Activated CD4-positive, alpha-beta T cell treated with anti-CD3 and anti-CD28 coated beads, Interleukin-2, amount 10 ng/mL, durations not matched to agents 7 days and 5 days (primary cell): ENCODE measurements around the gene RABL6. TPM values are rescaled to one million over a fixed set of nuclear protein-coding genes. Genes with fewer than 3 reads are reported as not detected.
"Not testable (repeated sequence)": the region's sequence is repeated elsewhere in the genome, so short reads cannot be mapped to it uniquely, and the experiment has no call there.

Source experiments
- CTCF ChIA-PET: fragments of 350-600 bp; sonication (Branson Sonifier 250); formaldehyde crosslinking; loops from one replicate; lab custom pipeline; 2021; ENCODE audit warnings: antibody characterized with exemption; lab: Charles Lee
- POLR2A ChIA-PET: fragments of 350-600 bp; sonication (Branson Sonifier 250); formaldehyde crosslinking; loops from one replicate; lab custom pipeline; 2021; ENCODE audit warnings: antibody characterized with exemption; lab: Charles Lee
- DNase-seq: peaks from one replicate; pipeline ENCODE4 v3.0.0-alpha.2; 2020
- H3K27ac Mint-ChIP-seq: one replicate; pipeline ENCODE4 v1.8.0; 2021; ENCODE audit warnings: mild to moderate bottlenecking, moderate library complexity, mixed read lengths
- H3K27me3 Mint-ChIP-seq: one replicate; pipeline ENCODE4 v1.8.0; 2021; ENCODE audit warnings: mixed read lengths
- H3K36me3 Mint-ChIP-seq: one replicate; pipeline ENCODE4 v1.8.0; 2021; ENCODE audit warnings: low read depth, mixed read lengths
- H3K4me1 Mint-ChIP-seq: one replicate; pipeline ENCODE4 v1.8.0; 2021; ENCODE audit warnings: mixed read lengths
- H3K4me3 Mint-ChIP-seq: one replicate; pipeline ENCODE4 v1.8.0; 2021; ENCODE audit warnings: mild to moderate bottlenecking, moderate library complexity, mixed read lengths
- H3K9me3 Mint-ChIP-seq: one replicate; pipeline ENCODE4 v1.8.0; 2021; ENCODE audit warnings: mixed read lengths
- total RNA-seq, 2 experiments: library from RNA; stranded (reverse); gene quantifications; one replicate each; pipeline ENCODE4 v1.2.3, GENCODE V29; 2021

Gene RABL6
- total RNA-seq, 2 experiments from 2014 or later = 95.5 to 109 TPM

DNA sequence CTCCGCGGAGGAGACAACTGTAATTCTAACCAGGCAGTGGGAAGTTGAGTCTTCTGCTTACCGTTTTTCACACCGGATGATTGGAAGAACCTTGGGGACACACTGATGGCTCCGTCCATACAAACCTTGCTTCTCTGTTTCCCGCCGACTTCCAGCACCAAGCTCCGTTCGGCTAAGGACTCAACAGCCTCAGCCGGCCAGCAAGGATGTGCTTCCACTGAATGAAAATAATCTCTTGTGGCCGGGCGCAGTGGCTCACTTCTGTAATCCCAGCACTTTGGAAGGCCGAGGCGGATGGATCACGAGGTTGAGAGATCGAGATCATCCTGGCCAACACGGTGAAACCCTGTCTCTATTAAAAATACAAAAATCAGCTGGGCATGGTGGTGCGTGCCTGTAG lies 60.2 kb downstream of the RABL6 start:
- POLR2A ChIA-PET = no interaction called here
- Mint-ChIP-seq H3K4me3 (peak overlapping the region; percentile 72), H3K9me3 (peaks cover 5% of the 10 kb centered on the region), H3K36me3 (peaks cover 18% of the 10 kb centered on the region), H3K4me1 (peaks cover 19% of the 10 kb centered on the region), H3K27me3 (no peaks in the 10 kb centered on the region), H3K27ac (no peak overlapping the region)
- CTCF ChIA-PET = interaction anchor here (0.6 kb wide), 1 partner anchor 25 kb away, joined by 3 read pairs; the partner anchor contains the start of gene AJM1
- DNase-seq = no peak

DNA sequence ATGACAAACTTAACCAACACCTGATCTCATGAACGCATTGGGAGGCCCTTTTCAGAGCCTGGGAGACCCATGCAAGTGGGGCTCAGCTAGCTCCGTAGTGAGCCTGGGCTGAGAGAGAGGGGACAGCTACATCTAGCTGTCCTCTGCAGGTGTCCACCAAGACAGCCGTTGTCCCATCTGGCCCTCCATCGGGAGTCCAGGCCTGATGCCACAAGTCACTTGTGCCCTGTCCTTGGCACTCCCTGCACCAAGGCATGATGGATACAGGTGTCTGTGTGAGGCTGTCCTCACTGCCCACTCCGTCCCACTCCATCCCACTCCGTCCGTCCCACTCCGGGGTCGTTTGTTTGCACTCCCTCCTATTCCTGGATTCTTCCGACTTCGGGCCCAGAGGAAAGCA lies 60.9 kb downstream of the RABL6 start:
- no peak overlapping the region for H3K4me3 Mint-ChIP-seq
- no peak for DNase-seq
- peaks cover 11% of the 10 kb centered on the region for H3K36me3 Mint-ChIP-seq
- ChIA-PET CTCF (interaction anchor here (1.0 kb wide), 1 partner anchor 10 kb away, joined by 5 read pairs; no protein-coding TSS in a partner anchor), POLR2A (no interaction called here)
- peaks cover 5% of the 10 kb centered on the region for H3K9me3 Mint-ChIP-seq
- peaks cover 19% of the 10 kb centered on the region for H3K4me1 Mint-ChIP-seq
- H3K27me3 Mint-ChIP-seq = no peaks in the 10 kb centered on the region
- no peak overlapping the region for H3K27ac Mint-ChIP-seq

DNA sequence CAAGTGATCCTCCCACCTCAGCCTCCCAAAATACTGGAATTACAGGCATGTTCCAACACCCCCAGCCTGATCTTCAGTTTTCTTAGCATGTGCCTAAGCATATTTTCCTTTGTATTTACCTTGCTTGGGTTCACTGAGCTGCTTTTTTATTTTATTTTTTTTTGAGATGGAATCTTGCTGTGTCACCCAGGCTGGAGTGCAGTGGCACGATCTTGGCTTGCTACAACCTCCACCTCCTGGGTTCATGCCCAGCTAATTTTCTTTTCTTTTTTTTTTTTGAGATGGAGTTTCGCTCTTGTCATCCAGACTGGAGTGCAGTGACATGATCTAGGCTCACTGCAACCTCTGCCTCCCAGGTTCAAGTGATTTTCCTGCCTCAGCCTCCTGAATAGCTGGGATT lies 61.9 kb downstream of the RABL6 start:
- not testable (repeated sequence) for H3K36me3 Mint-ChIP-seq

DNA sequence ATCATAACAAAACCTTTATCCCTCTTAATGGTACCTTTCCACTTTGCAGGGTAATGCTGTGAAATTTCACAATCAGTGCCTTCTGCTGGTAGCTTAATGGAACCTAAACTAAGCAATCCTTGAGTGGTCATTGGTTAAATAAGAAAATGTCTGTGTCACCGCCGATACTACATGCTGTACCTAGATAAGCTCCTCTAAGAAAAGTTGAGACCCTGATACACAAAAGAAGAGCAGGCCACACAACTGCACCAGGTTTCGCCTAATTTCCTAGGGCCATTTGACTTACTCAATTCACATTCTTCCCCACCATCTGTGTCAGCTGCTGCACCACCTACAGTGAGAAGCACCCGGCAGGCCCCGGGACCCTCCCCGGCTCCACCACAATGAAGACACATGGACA lies 67.4 kb downstream of the RABL6 start:
- H3K9me3 Mint-ChIP-seq = peaks cover 5% of the 10 kb centered on the region
- no peak overlapping the region for H3K27ac Mint-ChIP-seq
- no peaks in the 10 kb centered on the region for H3K27me3 Mint-ChIP-seq
- no peak for DNase-seq
- peaks cover 3% of the 10 kb centered on the region for H3K36me3 Mint-ChIP-seq
- H3K4me1 Mint-ChIP-seq = peaks cover 8% of the 10 kb centered on the region
- ChIA-PET POLR2A (no interaction called here), CTCF (interaction anchor here (0.6 to 1.1 kb wide), 4 partner anchors 14 to 101 kb away, joined by 3 to 4 read pairs (median 3); no protein-coding TSS in a partner anchor)
- H3K4me3 Mint-ChIP-seq = no peak overlapping the region

More for the DNA sequence above, 61.9 kb downstream of the RABL6 start:
- CTCF ChIA-PET = interaction anchor here (0.9 to 1.7 kb wide), 6 partner anchors 9 to 35 kb away, joined by 3 to 5 read pairs (median 4); no protein-coding TSS in a partner anchor
- H3K27me3 Mint-ChIP-seq, H3K27ac Mint-ChIP-seq, H3K4me3 Mint-ChIP-seq, POLR2A ChIA-PET, H3K9me3 Mint-ChIP-seq, DNase-seq: not testable (repeated sequence)
- peaks cover 12% of the 10 kb centered on the region for H3K4me1 Mint-ChIP-seq

DNA sequence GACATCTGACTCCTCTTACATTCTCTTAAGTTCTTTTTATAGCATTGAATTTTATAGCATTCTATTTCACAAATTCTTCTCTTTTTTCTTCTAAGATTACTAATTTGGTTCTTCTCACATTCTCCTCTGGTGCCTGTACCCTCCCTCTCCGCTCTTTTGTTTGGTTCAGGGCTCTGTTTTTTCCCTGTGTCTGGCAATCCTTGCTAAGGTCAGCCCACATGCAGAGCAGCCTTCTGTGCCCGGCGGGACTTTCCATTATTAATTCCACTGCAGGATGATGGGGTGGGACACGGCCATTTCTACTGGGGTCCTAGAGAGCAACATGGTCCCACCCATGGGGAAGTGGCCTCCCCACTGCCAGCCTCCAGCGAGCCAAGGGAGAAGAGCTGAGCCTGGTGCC lies 68.7 kb downstream of the RABL6 start:
- Mint-ChIP-seq H3K27me3 (no peaks in the 10 kb centered on the region), H3K4me1 (peaks cover 19% of the 10 kb centered on the region), H3K9me3 (peaks cover 5% of the 10 kb centered on the region), H3K4me3 (no peak overlapping the region), H3K36me3 (peaks cover 3% of the 10 kb centered on the region), H3K27ac (no peak overlapping the region)
- ChIA-PET POLR2A (no interaction called here), CTCF (interaction anchor here (0.9 kb wide), 1 partner anchor 156 kb away, joined by 3 read pairs; no protein-coding TSS in a partner anchor)
- DNase-seq = no peak

DNA sequence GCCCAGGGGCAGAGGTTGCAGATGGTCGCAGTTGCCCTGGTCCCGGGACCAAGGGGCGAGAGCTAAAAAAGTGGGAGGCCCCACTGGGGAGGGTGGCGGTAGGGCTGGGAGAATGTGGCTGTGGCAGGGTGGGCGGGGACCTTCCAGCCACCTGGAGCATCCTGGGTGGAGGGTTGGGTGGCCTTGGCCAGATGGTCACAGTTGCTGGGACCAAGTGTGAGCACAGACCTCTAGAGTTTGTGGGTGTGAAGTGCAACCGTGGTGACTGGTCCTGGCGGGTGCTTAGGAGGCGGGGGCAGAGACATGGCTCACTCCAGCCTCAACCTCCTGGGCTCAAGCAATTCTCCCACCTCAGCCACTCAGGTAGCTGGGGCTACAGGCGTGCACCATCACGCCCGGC lies 72.9 kb downstream of the RABL6 start:
- CTCF ChIA-PET = interaction anchor here (0.6 to 2.9 kb wide), 8 partner anchors 10 to 155 kb away, joined by 3 to 16 read pairs (median 4); partner anchors contain the start of genes AJM1 and PAXX
- H3K27me3 Mint-ChIP-seq = no peaks in the 10 kb centered on the region
- H3K4me1 Mint-ChIP-seq = peaks cover 53% of the 10 kb centered on the region
- peaks cover 4% of the 10 kb centered on the region for H3K36me3 Mint-ChIP-seq
- POLR2A ChIA-PET = no interaction called here
- H3K4me3 Mint-ChIP-seq = no peak overlapping the region
- H3K27ac Mint-ChIP-seq = peak overlapping the region; percentile 82
- DNase-seq = no peak
- H3K9me3 Mint-ChIP-seq = no peaks in the 10 kb centered on the region

DNA sequence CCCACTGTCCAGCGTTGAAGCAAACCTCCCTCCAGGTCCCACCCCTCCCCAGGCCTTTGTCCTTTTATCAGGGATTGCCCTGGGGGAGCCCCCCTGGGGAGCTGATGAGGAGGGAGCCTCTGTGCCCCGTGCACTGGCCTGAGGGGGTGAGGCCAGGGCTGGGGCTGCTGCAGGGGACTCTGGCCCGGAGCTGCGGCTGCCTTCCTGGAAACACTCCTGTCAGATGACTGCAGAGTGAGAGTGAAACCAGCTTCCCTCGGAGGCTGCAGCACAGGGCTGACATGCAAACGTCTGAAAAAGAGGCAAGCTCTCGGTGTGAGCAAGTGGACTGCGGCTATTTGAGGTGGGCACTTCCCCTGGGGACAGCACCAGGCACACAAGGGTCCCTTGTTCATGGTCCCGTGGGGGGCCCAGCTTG lies 74.0 kb downstream of the RABL6 start:
- H3K4me1 Mint-ChIP-seq = peaks cover 53% of the 10 kb centered on the region

DNA sequence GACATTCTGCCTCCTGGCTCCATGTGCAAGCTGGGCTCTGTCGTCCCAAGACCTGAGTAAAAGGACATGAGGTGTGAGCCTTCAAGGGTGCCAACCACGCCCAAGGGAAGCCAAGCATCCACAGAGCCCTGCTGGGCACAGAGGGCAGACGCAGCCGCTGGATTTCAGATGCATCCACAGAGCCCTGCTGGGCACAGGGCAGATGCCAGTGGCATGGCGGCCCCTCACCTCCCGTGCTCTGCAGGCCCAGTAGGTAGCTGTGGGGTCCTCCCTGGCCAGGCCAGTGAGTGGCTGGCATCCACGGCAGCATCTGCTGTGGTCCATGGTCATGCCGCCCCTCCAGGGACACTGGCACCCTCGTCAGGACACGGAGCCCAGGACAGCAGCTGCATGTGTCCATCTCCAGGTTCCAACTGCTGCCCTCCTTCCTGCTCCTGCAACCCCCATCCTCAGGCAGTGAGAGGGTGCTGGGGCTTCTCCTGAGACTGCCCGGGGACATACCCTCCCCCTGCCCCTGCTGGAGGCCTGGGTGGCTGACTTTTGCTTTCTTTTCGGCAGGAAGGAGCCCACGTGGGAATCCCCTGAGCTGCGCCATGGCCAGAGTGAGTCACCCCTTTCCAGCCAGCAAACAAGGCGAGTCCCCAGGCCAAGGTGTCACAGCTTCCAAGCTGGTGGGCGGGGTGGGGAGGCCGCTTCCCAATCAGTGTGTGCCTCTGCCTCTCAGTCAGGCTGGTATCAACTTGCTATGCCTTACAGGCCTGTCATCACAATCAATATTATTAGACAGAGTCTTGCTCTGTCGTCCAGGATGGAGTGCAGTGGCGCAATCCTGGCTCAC lies 74.6 kb downstream of the RABL6 start:
- Mint-ChIP-seq H3K9me3 (no peaks in the 10 kb centered on the region), H3K27me3 (no peaks in the 10 kb centered on the region), H3K4me3 (peak overlapping the region; percentile 76), H3K4me1 (peaks cover 57% of the 10 kb centered on the region), H3K27ac (peak overlapping the region; percentile 97), H3K36me3 (peaks cover 6% of the 10 kb centered on the region)
- DNase-seq = peak; percentile 88
- ChIA-PET CTCF (interaction anchor here (0.8 to 2.9 kb wide), 11 partner anchors 12 to 147 kb away, joined by 3 to 16 read pairs (median 4); partner anchors contain the start of genes AJM1, C8G, EDF1 and FBXW5), POLR2A (interaction anchor here (0.6 kb wide), 1 partner anchor 66 kb away, joined by 3 read pairs; no protein-coding TSS in a partner anchor)

More for the DNA sequence above, 74.0 kb downstream of the RABL6 start:
- Mint-ChIP-seq H3K27me3 (no peaks in the 10 kb centered on the region), H3K4me3 (peak overlapping the region; percentile 76), H3K9me3 (no peaks in the 10 kb centered on the region), H3K36me3 (peaks cover 4% of the 10 kb centered on the region), H3K27ac (peak overlapping the region; percentile 97)
- peak; percentile 72 for DNase-seq
- ChIA-PET POLR2A (interaction anchor here (0.6 kb wide), 2 partner anchors 17 to 65 kb away, joined by 3 to 4 read pairs; no protein-coding TSS in a partner anchor), CTCF (interaction anchor here (0.8 to 2.9 kb wide), 14 partner anchors 12 to 205 kb away, joined by 3 to 16 read pairs (median 4); partner anchors contain the start of genes AJM1, C8G, EDF1 and FBXW5)

DNA sequence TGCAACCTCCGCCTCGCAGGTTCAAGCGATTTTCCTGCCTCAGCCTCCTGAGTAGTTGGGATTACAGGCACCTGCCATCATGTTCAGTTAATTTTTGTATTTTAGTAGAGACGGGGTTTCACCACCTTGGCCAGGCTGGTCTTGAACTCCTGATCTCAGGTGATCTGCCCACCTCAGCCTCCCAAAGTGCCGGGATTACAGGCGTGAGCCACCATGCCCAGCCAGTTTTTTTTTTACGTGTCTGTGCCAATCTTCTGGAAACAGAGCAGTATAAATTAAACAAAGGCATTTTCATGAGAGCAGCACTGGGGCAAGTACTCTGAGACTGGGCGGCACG lies 75.2 kb downstream of the RABL6 start:
- H3K4me1 Mint-ChIP-seq = peaks cover 57% of the 10 kb centered on the region
- H3K27me3 Mint-ChIP-seq, DNase-seq, H3K36me3 Mint-ChIP-seq, POLR2A ChIA-PET, H3K9me3 Mint-ChIP-seq: not testable (repeated sequence)
- peak overlapping the region; percentile 97 for H3K27ac Mint-ChIP-seq
- H3K4me3 Mint-ChIP-seq = peak overlapping the region; percentile 76
- CTCF ChIA-PET = interaction anchor here (1.2 to 2.9 kb wide), 5 partner anchors 22 to 62 kb away, joined by 4 to 16 read pairs (median 6); partner anchors contain the start of genes AJM1, C8G and FBXW5

DNA sequence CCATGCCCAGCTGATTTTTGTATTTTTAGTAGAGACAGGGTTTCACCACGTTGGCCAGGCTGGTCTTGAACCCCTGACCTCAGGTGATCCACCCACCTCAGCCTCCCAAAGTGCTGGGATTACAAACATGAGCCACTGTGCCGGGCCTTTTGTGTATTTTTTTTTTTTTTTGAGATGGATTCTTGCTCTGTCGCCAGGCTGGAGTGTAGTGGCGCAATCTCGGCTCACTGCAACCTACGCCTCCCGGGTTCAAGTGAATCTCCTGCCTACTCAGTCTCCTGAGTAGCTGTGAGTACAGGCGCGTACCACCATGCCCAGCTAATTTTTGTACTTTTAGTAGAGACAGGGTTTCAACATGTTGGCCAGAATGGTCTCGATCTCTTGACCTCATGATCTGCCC lies 75.9 kb downstream of the RABL6 start:
- peaks cover 62% of the 10 kb centered on the region for H3K4me1 Mint-ChIP-seq
- POLR2A ChIA-PET, H3K9me3 Mint-ChIP-seq, DNase-seq, H3K27me3 Mint-ChIP-seq, H3K36me3 Mint-ChIP-seq: not testable (repeated sequence)
- peak overlapping the region; percentile 97 for H3K27ac Mint-ChIP-seq
- H3K4me3 Mint-ChIP-seq = peak overlapping the region; percentile 76
- CTCF ChIA-PET = interaction anchor here (1.1 to 1.3 kb wide), 4 partner anchors 11 to 61 kb away, joined by 3 to 5 read pairs (median 4); partner anchors contain the start of genes C8G and FBXW5

DNA sequence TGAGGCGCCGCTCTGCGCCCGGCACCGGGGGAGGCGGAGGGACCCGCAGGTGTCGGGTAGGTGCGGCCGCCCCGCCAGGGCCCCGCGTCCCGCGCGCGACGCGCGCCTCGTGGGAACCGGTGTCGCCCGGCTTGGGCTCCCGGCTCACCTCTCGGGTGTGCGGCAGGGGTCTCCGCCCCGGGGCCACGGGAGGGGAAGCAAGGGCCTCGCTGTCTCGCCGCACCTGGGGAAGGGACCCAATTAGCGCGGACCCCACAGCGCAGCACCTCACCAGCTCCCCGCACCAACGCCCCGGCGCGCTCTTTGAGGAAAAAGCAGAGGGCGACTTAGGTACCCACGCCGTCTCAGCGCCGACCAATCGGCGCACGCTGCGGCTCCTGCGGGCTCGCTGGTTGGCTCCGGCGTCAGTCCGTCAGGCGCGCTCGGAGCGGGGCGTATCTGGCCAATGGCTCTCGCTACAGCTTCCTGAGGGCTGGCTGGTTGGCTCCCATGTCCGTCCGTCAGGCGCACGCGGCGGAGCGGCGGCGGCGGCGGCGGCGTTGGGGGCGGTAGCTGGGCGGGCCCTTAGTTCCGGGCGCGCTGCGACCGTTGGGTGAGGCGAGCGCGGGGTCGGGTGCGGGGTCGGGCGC lies 78.3 kb downstream of the RABL6 start, which contains the start of gene TRAF2:
Gene TRAF2 (plus strand): TSS at position 567 of the 629 bp plus-strand sequence. CDS start 12,225 bp downstream, outside the sequence.
- peak; percentile 97 for DNase-seq
- H3K36me3 Mint-ChIP-seq = peaks cover 18% of the 10 kb centered on the region
- peaks cover 52% of the 10 kb centered on the region for H3K4me1 Mint-ChIP-seq
- ChIA-PET POLR2A (interaction anchor here (0.8 kb wide), 1 partner anchor 170 kb away, joined by 3 read pairs; no protein-coding TSS in a partner anchor), CTCF (interaction anchor here (1.0 to 2.3 kb wide), 7 partner anchors 12 to 149 kb away, joined by 3 to 15 read pairs (median 5); partner anchors contain the start of gene AJM1)
- no peaks in the 10 kb centered on the region for H3K9me3 Mint-ChIP-seq
- H3K27ac Mint-ChIP-seq = peak within 1 kb of the TSS; percentile 84
- peak within 1 kb of the TSS; percentile 86 for H3K4me3 Mint-ChIP-seq
- no peaks in the 10 kb centered on the region for H3K27me3 Mint-ChIP-seq
